Activated CD8-positive, alpha-beta memory T cell treated with anti-CD3 and anti-CD28 coated beads, Interleukin-2, amount 50 U/mL, for 4 hours (primary cell): ENCODE measurements around the gene ITFG1.
"Not testable (repeated sequence)": the region's sequence is repeated elsewhere in the genome, so short reads cannot be mapped to it uniquely, and the experiment has no call there.

Source experiments
- DNase-seq: peaks from one replicate; pipeline ENCODE4 v3.0.0-alpha.2; 2020

The ITFG1 gene

GRCh38 chr16:47143677-47144558, 316.9 kb downstream of the ITFG1 start, which contains the start of gene NETO2:
Gene NETO2, minus strand, starts transcription at chr16:47143945. Its CDS starts 333 bp downstream, at chr16:47143612.
- DNase-seq: peak; percentile 65

- DNase-seq: peak; percentile 59
These were observed 317.8 kb downstream of the ITFG1 start for GRCh38 chr16:47142821-47143676.

GRCh38 chr16:47142486-47142820, 318.4 kb downstream of the ITFG1 start:
- DNase-seq: no peak

- DNase-seq: peak; percentile 76
These were observed 318.9 kb downstream of the ITFG1 start for GRCh38 chr16:47141773-47142485.

- DNase-seq: no peak
These were observed 320.2 kb downstream of the ITFG1 start for GRCh38 chr16:47140686-47141085.

GRCh38 chr16:47139561-47140185, 321.2 kb downstream of the ITFG1 start:
- no peak for DNase-seq

- not testable (repeated sequence) for DNase-seq
These were observed 322.9 kb downstream of the ITFG1 start for GRCh38 chr16:47137925-47138324.

- no peak for DNase-seq
These were observed 324.6 kb downstream of the ITFG1 start for GRCh38 chr16:47136099-47136842.

- DNase-seq: no peak
These were observed 326.3 kb downstream of the ITFG1 start for GRCh38 chr16:47134550-47134949.

- no peak for DNase-seq
These were observed 328.6 kb downstream of the ITFG1 start for GRCh38 chr16:47132308-47132707.

GRCh38 chr16:47129755-47130435, 331.0 kb downstream of the ITFG1 start:
- no peak for DNase-seq

GRCh38 chr16:47127541-47127940, 333.3 kb downstream of the ITFG1 start:
- no peak for DNase-seq

GRCh38 chr16:47125757-47126156, 335.1 kb downstream of the ITFG1 start:
- DNase-seq: no peak

GRCh38 chr16:47113130-47113529, 347.7 kb downstream of the ITFG1 start:
- DNase-seq: no peak

GRCh38 chr16:47110939-47111338, 349.9 kb downstream of the ITFG1 start:
- no peak for DNase-seq

- no peak for DNase-seq
These were observed 351.5 kb downstream of the ITFG1 start for GRCh38 chr16:47109361-47109760.
